Lung (tissue), 16 donors: Measurements from ENCODE around the gene AGBL4. TPM values are rescaled to one million over a fixed set of nuclear protein-coding genes. Genes with fewer than 3 reads are reported as not detected.
A peak's percentile ranks its signal among the peaks of the same experiment; 100 is the strongest.

Experiments
- ATAC-seq: fragments of 200-7000 bp; cut with Tn5 transposase; one replicate; pipeline ENCODE4 v1.9.1; 2020; ENCODE audit warnings: moderate number of reproducible peaks; ENCODE audit not compliant: insufficient read depth, low FRiP score
- DNase-seq, 3 donors: peaks; one replicate each; pipeline ENCODE4 v3.0.0-alpha.2; 2013 to 2017
- H3K27ac ChIP-seq, 2 donors: one replicate each; pipeline ENCODE4 v1.5.1; 2013; ENCODE audit warnings: mild to moderate bottlenecking in 2 of 2, moderate library complexity in 2 of 2, control low read depth in 1 of 2, inconsistent platforms in 1 of 2, low read depth in 1 of 2, low read length in 1 of 2
- H3K27me3 ChIP-seq, 3 donors: one replicate each; pipeline ENCODE4 v1.5.1; 2013; ENCODE audit warnings: low read length in 2 of 3; ENCODE audit not compliant: control insufficient read depth in 3 of 3, insufficient read depth in 3 of 3
- H3K36me3 ChIP-seq, 4 donors: one replicate each; pipeline ENCODE4 v1.5.1; 2013; ENCODE audit warnings: low read length in 4 of 4, mild to moderate bottlenecking in 1 of 4, moderate library complexity in 1 of 4; ENCODE audit not compliant: control insufficient read depth in 4 of 4, insufficient read depth in 4 of 4
- H3K4me1 ChIP-seq, 5 donors: one replicate each; pipeline ENCODE4 v1.5.1; 2013; ENCODE audit warnings: low read length in 5 of 5, mild to moderate bottlenecking in 2 of 5, moderate library complexity in 1 of 5; ENCODE audit not compliant: control insufficient read depth in 5 of 5, insufficient read depth in 5 of 5
- H3K4me3 ChIP-seq: one replicate; pipeline ENCODE4 v1.5.1; 2013; ENCODE audit warnings: mild to moderate bottlenecking, control low read depth, moderate library complexity
- H3K9ac ChIP-seq, 2 donors: one replicate each; pipeline ENCODE4 v1.5.1; 2013; ENCODE audit warnings: low read length in 2 of 2, control low read depth in 1 of 2; ENCODE audit not compliant: insufficient read depth in 1 of 2
- H3K9me3 ChIP-seq, 4 donors: one replicate each; pipeline ENCODE4 v1.5.1; 2013; ENCODE audit warnings: low read length in 3 of 4, mild to moderate bottlenecking in 1 of 4, moderate library complexity in 1 of 4; ENCODE audit not compliant: control insufficient read depth in 4 of 4, insufficient read depth in 3 of 4
- WGBS, 2 donors: extraction: QIAGEN DNeasy Blood & Tissue Kit; methylation state at CpG; one replicate each; pipeline ENCODE4 v1.1.7; 2013; 5-methylcytosine and 5-hydroxymethylcytosine counted together
- long read RNA-seq, 5 donors: transcript quantifications; one replicate each; lab custom pipeline, GENCODE V29; 2026
- polyA plus RNA-seq, 2 donors: library from polyadenylated mRNA; stranded (reverse); fragments of 200-250 nt; gene quantifications; one replicate each; pipeline ENCODE4 v1.2.1, GENCODE V29; 2013
- total RNA-seq, 2 donors: library from RNA; depleted of rRNA in 1 of 2; stranded (reverse); fragments of >200 nt in 1 of 2; gene quantifications; one replicate each; pipeline ENCODE4 v1.2.1, GENCODE V29; 2014 to 2021
- TF ChIP-seq, protein P1 (sequence below): IDR thresholded peaks from 2 replicates; pipeline ENCODE4 v1.5.1; 2012; ENCODE audit warnings: mild to moderate bottlenecking; ENCODE audit errors: control extremely low read depth, extremely low read depth
- donor health status: control.
- donor health status: control.
- donor health status: Bipolar disorder and iron deficiency.
- donor health status: healthy.
- donor health status: DM: yes; HTN: yes; CAD: no.

AGBL4 gene
- 1 to 10 TPM; 4.9 to 7.5 TPM for total RNA-seq
- polyA plus RNA-seq: under 1 TPM; 0.24 to 0.26 TPM
- long read RNA-seq, donor 1: 0 reads
- long read RNA-seq, donor 2: 0 reads
- long read RNA-seq, donor 3: 0 reads
- long read RNA-seq, donor 4: 0 reads
- long read RNA-seq, donor 5: 0 reads

DNA sequence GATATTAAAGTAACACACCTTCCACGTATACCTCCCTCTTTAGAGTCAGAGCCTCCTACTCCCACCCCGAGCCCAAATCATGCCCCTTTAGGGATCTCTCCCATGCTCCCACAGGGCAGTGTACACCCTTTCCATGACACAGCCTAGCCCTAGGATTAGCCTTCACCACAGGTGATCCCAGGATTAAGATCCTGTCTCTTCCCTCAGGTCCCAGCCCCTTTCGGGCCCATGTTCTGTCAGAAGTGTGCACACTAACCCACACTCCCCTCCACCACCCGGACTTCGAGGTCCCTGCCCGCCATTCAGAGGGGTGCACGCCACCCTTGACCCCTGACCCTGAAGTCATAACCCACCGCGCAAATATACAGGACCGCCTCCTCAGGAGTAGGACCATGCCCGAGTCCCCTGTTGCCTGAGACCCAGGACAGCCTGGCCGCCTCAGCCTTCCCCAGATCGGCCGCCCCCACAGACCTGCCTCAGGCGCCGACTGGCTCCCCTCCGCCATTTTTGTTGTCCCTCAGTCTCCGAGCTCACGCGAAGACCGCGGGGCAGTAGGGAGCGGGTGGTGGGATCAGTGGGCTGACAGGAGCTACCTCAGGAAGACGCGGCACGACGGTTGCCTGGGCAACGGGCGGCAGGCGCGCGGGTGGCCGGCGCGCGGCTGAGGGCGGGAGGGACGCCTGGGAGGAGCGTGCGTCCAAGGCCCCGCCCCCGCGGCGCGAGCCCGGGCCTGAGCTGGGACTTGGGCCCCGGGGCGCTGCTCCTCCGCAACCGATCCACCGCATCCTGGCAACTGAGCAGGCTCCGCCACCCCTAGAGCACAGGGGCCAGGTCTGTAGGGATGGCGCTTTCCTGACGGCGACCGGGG lies at the start of gene AGBL4:
TSS of gene AGBL4 (minus strand) at position 663 of the 868 bp plus-strand sequence.
- Histone ChIP-seq H3K36me3 (no peaks in the 10 kb centered on the region), H3K27me3 (peaks cover 0 to 2% (median 0%) of the 10 kb centered on the region in 3 donors), H3K9me3 (no peaks in the 10 kb centered on the region), H3K9ac (peak within 1 kb of the TSS; percentile 38 to 69), H3K4me3 (peak within 1 kb of the TSS; percentile 40), H3K4me1 (peaks cover 0 to 4% (median 0%) of the 10 kb centered on the region in 5 donors), H3K27ac (no peak within 1 kb of the TSS)
- DNase-seq (peak; percentile 66 to 76 (median 75)), ATAC-seq (peak; percentile 91)
- 9 to 10% methylated on average over 53 to 56 of the region's 56 CpGs for WGBS, 2 donors
- TF ChIP-seq, protein P1, sequence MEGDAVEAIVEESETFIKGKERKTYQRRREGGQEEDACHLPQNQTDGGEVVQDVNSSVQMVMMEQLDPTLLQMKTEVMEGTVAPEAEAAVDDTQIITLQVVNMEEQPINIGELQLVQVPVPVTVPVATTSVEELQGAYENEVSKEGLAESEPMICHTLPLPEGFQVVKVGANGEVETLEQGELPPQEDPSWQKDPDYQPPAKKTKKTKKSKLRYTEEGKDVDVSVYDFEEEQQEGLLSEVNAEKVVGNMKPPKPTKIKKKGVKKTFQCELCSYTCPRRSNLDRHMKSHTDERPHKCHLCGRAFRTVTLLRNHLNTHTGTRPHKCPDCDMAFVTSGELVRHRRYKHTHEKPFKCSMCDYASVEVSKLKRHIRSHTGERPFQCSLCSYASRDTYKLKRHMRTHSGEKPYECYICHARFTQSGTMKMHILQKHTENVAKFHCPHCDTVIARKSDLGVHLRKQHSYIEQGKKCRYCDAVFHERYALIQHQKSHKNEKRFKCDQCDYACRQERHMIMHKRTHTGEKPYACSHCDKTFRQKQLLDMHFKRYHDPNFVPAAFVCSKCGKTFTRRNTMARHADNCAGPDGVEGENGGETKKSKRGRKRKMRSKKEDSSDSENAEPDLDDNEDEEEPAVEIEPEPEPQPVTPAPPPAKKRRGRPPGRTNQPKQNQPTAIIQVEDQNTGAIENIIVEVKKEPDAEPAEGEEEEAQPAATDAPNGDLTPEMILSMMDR: no peak

DNA sequence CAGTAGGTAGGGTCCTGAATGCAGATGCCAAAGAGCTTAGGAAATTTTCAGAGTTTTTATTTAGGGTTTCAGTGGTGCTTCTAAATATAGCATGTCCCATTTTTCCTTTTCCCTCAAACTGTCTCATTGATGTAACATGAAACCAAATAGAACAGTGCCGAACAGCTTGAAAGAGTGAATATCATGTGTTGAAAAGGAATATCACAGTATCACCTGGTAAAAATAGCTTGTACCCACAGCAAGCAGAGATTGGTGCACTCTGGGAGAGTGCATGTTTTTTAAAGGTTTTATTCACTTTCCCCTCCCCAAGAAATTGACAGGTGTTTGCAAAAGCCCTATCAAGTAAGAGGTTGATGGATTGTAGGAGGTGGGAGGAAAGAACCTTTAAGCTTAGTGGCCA lies 43.1 kb upstream of the AGBL4 start:
- 60 to 71% methylated on average over 1 of the region's 1 CpG for WGBS, 2 donors
- H3K27ac ChIP-seq: no peak overlapping the region
- no peaks in the 10 kb centered on the region for H3K9me3 ChIP-seq
- DNase-seq: no peak
- H3K4me3 ChIP-seq: no peak overlapping the region
- no peaks in the 10 kb centered on the region for H3K36me3 ChIP-seq
- H3K9ac ChIP-seq: no peak overlapping the region
- ATAC-seq: no peak
- TF ChIP-seq, protein P1: no peak
- H3K27me3 ChIP-seq: no peaks in the 10 kb centered on the region
- H3K4me1 ChIP-seq: no peaks in the 10 kb centered on the region

DNA sequence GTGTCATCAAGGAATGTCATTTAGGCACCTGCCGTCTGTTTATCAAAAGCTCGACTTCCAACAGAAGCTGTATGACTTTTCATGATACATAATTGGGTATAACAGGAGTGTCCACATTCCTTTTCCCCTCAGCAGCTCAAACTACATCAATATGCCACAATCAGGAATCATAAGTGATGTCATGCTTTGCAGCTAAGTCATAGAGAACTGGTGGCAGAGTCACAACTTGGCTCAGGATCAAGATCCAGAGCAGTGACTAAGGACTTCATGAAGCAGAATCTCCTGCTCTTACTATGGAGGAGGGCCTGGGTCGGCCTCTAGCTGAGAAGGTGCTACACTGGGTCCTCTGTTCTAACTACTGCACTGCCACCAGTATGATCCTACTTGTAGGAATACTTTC lies 36.5 kb upstream of the AGBL4 start:
- Histone ChIP-seq H3K4me1 (no peaks in the 10 kb centered on the region), H3K27ac (no peak overlapping the region), H3K27me3 (no peaks in the 10 kb centered on the region), H3K36me3 (no peaks in the 10 kb centered on the region), H3K9ac (no peak overlapping the region), H3K4me3 (no peak overlapping the region), H3K9me3 (no peaks in the 10 kb centered on the region)
- ATAC-seq (no peak), DNase-seq (peak; percentile 28 to 59 (median 46))
- 64 to 78% methylated on average over 3 of the region's 3 CpGs for WGBS, 2 donors
- TF ChIP-seq, protein P1: no peak
